HG03432 (cell line): ENCODE results near the gene CD40LG.

Experiments
- ATAC-seq: cut with Tn5 transposase; IDR thresholded peaks from one replicate; pipeline ENCODE4 v1.9.1; 2021; ENCODE audit warnings: mild to moderate bottlenecking, moderate library complexity; ENCODE audit not compliant: unreplicated experiment

Gene CD40LG

GRCh38 chrX:136646602-136647239 is 1.2 kb upstream of the CD40LG start:
- no peak for ATAC-seq

GRCh38 chrX:136650811-136651210 is 2.9 kb downstream of the CD40LG start:
- ATAC-seq: no peak

GRCh38 chrX:136652822-136653723 is 5.1 kb downstream of the CD40LG start:
- ATAC-seq: no peak

- ATAC-seq: no peak
Observed at GRCh38 chrX:136656361-136656964, 8.5 kb downstream of the CD40LG start.

GRCh38 chrX:136658151-136658550 is 10.2 kb downstream of the CD40LG start:
- ATAC-seq: no peak

- ATAC-seq: no peak
Observed at GRCh38 chrX:136659174-136659573, 11.2 kb downstream of the CD40LG start.

GRCh38 chrX:136660896-136661295 is 12.9 kb downstream of the CD40LG start:
- no peak for ATAC-seq

GRCh38 chrX:136662104-136662503 is 14.1 kb downstream of the CD40LG start:
- ATAC-seq: no peak

GRCh38 chrX:136662976-136663375 is 15.0 kb downstream of the CD40LG start:
- no peak for ATAC-seq

GRCh38 chrX:136665258-136665900 is 17.4 kb downstream of the CD40LG start:
- peak; percentile 79 for ATAC-seq

GRCh38 chrX:136666088-136666487 is 18.1 kb downstream of the CD40LG start:
- ATAC-seq: peak; percentile 57

GRCh38 chrX:136667446-136668168 is 19.6 kb downstream of the CD40LG start:
- no peak for ATAC-seq

- ATAC-seq: peak; percentile 39
Observed at GRCh38 chrX:136671006-136671610, 23.1 kb downstream of the CD40LG start.

- ATAC-seq: peak; percentile 34
Observed at GRCh38 chrX:136674270-136674985, 26.5 kb downstream of the CD40LG start.

- no peak for ATAC-seq
Observed at GRCh38 chrX:136679531-136679930, 31.6 kb downstream of the CD40LG start.

GRCh38 chrX:136684120-136684519 is 36.2 kb downstream of the CD40LG start:
- no peak for ATAC-seq

GRCh38 chrX:136687457-136687856 is 39.5 kb downstream of the CD40LG start:
- ATAC-seq: no peak

GRCh38 chrX:136689436-136689835 is 41.5 kb downstream of the CD40LG start:
- peak; percentile 61 for ATAC-seq

GRCh38 chrX:136691028-136691809 is 43.3 kb downstream of the CD40LG start:
- ATAC-seq: no peak
